Gastrocnemius medialis (tissue), 4 donors: ENCODE measurements around the gene DSP. TPM values are rescaled to one million over a fixed set of nuclear protein-coding genes. Genes with fewer than 3 reads are reported as not detected.

Experiments
- ATAC-seq, 2 donors: fragments of 150-250 bp; one replicate each; pipeline ENCODE4 v1.9.1; 2016
- DNase-seq, 2 donors: peaks; one replicate each; pipeline ENCODE4 v3.0.0-alpha.2; 2019
- H3K27ac ChIP-seq, 4 donors: fragments of 200-600 bp; sonication (generic); 1 replicate in 1 of 4; 2 replicates in 3 of 4; pipeline ENCODE4 v1.5.1; 2016 to 2018; ENCODE audit warnings: mild to moderate bottlenecking in 2 of 4, moderate library complexity in 1 of 4
- H3K27me3 ChIP-seq, 3 donors: fragments of 200-600 bp; sonication (generic) in 2 of 3; 1 replicate in 1 of 3; 2 replicates in 2 of 3; pipeline versions ENCODE4 v1.5.1 to v1.6.0; 2016 to 2019; ENCODE audit warnings: mild to moderate bottlenecking in 1 of 3, moderate library complexity in 1 of 3
- H3K36me3 ChIP-seq, 2 donors: fragments of 200-600 bp; sonication (generic) in 1 of 2; one replicate each; pipeline ENCODE4 v1.5.1; 2017 to 2018
- H3K4me1 ChIP-seq, 2 donors: fragments of 200-600 bp; sonication (generic) in 1 of 2; one replicate each; pipeline ENCODE4 v1.5.1; 2016 to 2017; ENCODE audit warnings: mild to moderate bottlenecking in 2 of 2
- H3K4me3 ChIP-seq, 4 donors: fragments of 200-600 bp; sonication (generic) in 3 of 4; 1 replicate in 1 of 4; 2 replicates in 3 of 4; pipeline ENCODE4 v1.5.1; 2016 to 2019; ENCODE audit warnings: mild to moderate bottlenecking in 2 of 4
- H3K9me3 ChIP-seq, 3 donors: fragments of 200-600 bp; sonication (generic) in 2 of 3; 1 replicate in 1 of 3; 2 replicates in 2 of 3; pipeline ENCODE4 v1.5.1; 2016 to 2019
- POLR2A ChIP-seq, 2 donors: fragments of 450-650 bp; IDR thresholded peaks; one replicate each; pipeline ENCODE4 v1.6.1; 2017; ENCODE audit warnings: antibody characterized with exemption in 2 of 2, mild to moderate bottlenecking in 2 of 2, moderate library complexity in 2 of 2
- in situ Hi-C, 4 donors: fragments of 200-750 bp; cut with MboI; loops; one replicate each; pipeline versions ENCODE4 v1.15.0 to v1.8.0; 2017; ENCODE audit warnings: low sequenced_read_pairs in 4 of 4
- intact Hi-C: fragments of 100-400 bp; cut with DNase I; formaldehyde crosslinking; loops from one replicate; pipeline ENCODE4 v1.15.1; 2023; ENCODE audit warnings: low total_unique reads
- total RNA-seq, 4 donors: library from RNA; depleted of rRNA; stranded (reverse); fragments of >200 nt; gene quantifications; one replicate each; pipeline versions ENCODE4 v1.1.0 to v1.2.3, GENCODE V29; 2016
- TF ChIP-seq, protein P1 (sequence below), 5 experiments: fragments of 450-650 bp in 3 of 5; fragments of 200-600 bp in 2 of 5; sonication (generic) in 2 of 5; IDR thresholded peaks in 4 of 5; conservative IDR thresholded peaks in 1 of 5; 1 replicate in 4 of 5; 2 replicates in 1 of 5; pipeline ENCODE4 v1.5.1; 2016 to 2019; ENCODE audit warnings: antibody characterized with exemption in 5 of 5, mild to moderate bottlenecking in 3 of 5, moderate library complexity in 3 of 5

The DSP gene
- total RNA-seq, 4 donors from 2014 or later: 0.31 to 1.1 (median 0.65) TPM

DNA sequence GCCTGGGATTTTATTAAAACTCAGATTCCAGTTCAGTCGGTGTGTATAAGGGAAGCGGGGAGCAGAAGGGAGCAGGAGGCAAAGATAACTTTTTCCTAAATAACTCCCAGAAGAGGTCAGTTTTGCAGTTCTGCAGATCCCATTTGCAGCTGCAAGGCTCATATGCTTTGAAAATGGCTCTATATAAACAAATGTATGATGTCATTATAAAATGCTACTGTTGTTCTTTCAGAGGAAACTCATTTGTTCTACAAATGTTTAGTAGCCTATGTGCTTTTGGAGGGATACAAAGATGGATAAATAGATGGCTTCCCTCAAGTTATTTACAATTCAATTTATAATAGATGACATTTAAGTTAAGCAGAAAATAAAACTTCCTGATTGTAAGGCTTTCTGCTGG is 29.2 kb upstream of the DSP start:
- no peak for ATAC-seq
- in situ Hi-C loops: no loop called here

DNA sequence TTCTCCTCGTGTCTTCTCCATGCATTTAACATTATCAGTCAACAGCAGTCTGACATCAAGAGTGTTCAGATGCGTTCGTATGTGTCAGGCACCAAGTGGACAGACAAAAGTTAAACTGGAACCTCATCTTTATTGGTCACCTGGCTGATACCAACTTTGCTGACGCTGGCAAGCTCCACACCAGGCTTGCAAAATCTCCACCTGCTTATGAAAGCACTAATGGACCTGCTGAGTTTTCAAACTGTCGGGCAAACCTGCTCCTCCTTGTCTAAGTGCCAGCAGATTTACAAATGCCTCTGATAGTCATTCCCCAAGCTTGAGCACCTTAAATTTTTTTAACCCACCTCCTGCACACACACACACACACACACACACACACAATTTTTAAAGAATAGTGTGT is 27.9 kb upstream of the DSP start:
- in situ Hi-C loops (no loop called here), intact Hi-C loops (no loop called here)
- Histone ChIP-seq H3K27ac (no peak overlapping the region), H3K36me3 (no peaks in the 10 kb centered on the region), H3K4me1 (no peaks in the 10 kb centered on the region), H3K9me3 (no peaks in the 10 kb centered on the region), H3K4me3 (no peak overlapping the region), H3K27me3 (no peaks in the 10 kb centered on the region)
- TF ChIP-seq, protein P1, sequence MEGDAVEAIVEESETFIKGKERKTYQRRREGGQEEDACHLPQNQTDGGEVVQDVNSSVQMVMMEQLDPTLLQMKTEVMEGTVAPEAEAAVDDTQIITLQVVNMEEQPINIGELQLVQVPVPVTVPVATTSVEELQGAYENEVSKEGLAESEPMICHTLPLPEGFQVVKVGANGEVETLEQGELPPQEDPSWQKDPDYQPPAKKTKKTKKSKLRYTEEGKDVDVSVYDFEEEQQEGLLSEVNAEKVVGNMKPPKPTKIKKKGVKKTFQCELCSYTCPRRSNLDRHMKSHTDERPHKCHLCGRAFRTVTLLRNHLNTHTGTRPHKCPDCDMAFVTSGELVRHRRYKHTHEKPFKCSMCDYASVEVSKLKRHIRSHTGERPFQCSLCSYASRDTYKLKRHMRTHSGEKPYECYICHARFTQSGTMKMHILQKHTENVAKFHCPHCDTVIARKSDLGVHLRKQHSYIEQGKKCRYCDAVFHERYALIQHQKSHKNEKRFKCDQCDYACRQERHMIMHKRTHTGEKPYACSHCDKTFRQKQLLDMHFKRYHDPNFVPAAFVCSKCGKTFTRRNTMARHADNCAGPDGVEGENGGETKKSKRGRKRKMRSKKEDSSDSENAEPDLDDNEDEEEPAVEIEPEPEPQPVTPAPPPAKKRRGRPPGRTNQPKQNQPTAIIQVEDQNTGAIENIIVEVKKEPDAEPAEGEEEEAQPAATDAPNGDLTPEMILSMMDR (IDR thresholded peaks at IDR 0.05 in 4 of 5, conservative IDR thresholded peaks at IDR 0.05 in 1 of 5): no peak
- TF ChIP-seq POLR2A (IDR thresholded peaks at IDR 0.05): no peak
- DNase-seq: no peak
- no peak for ATAC-seq

More for the DNA sequence above, 29.2 kb upstream of the DSP start:
- Histone ChIP-seq H3K4me3 (no peak overlapping the region), H3K36me3 (no peaks in the 10 kb centered on the region), H3K27me3 (no peaks in the 10 kb centered on the region), H3K9me3 (no peaks in the 10 kb centered on the region), H3K27ac (no peak overlapping the region), H3K4me1 (no peaks in the 10 kb centered on the region)
- no peak for DNase-seq
- intact Hi-C loops: no loop called here
- TF ChIP-seq, protein P1 (IDR thresholded peaks at IDR 0.05 in 4 of 5, conservative IDR thresholded peaks at IDR 0.05 in 1 of 5): no peak
- no peak for TF ChIP-seq POLR2A (IDR thresholded peaks at IDR 0.05)

DNA sequence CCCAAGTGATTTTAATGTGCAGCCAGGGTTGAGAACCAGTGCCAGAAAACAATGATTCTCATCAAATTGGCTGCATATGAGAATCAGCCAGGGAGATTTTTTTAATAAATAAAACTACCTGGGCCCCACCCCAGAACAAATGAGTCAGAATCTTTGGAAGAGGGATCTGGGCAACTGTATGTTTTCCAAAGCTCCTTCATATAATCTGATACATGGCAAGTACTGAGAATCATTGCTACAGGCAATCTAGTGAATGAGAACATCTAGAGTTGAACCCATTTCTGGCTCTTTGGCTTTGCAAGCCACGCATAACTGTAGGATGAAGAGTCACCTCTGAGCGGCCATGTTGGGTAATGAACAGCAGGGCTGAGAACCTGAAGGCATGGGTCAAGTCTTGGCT is 26.1 kb upstream of the DSP start:
- Histone ChIP-seq H3K36me3 (no peaks in the 10 kb centered on the region), H3K9me3 (no peaks in the 10 kb centered on the region), H3K27ac (no peak overlapping the region), H3K27me3 (no peaks in the 10 kb centered on the region), H3K4me3 (no peak overlapping the region), H3K4me1 (no peaks in the 10 kb centered on the region)
- intact Hi-C loops: no loop called here
- no peak for ATAC-seq
- no peak for DNase-seq
- in situ Hi-C loops: no loop called here
- TF ChIP-seq, protein P1 (IDR thresholded peaks at IDR 0.05 in 4 of 5, conservative IDR thresholded peaks at IDR 0.05 in 1 of 5): no peak
- no peak for TF ChIP-seq POLR2A (IDR thresholded peaks at IDR 0.05)

DNA sequence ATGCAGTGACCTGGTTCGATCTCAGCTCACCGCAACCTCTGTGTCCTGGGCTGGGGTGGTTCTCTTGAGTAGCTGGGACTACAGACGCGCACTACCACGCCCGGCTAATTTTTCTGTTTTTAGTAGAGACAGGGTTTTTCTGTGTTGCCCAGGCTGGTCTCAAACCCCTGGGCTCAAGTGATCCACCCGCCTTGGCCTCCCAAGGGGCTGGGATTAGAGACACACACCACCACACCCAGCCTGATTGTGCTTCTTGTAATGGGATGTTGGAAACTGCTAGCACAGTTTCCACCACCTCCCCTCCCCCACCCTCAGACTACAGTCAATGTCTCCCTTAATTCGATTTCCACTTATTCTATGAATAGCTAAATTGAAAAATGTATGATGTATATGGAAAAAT is 22.6 kb upstream of the DSP start:
- Histone ChIP-seq H3K36me3 (no peaks in the 10 kb centered on the region), H3K9me3 (no peaks in the 10 kb centered on the region), H3K4me3 (no peak overlapping the region), H3K27me3 (no peaks in the 10 kb centered on the region), H3K4me1 (no peaks in the 10 kb centered on the region), H3K27ac (no peak overlapping the region)
- ATAC-seq (no peak), DNase-seq (no peak)
- in situ Hi-C loops (no loop called here), intact Hi-C loops (no loop called here)
- TF ChIP-seq, protein P1 (IDR thresholded peaks at IDR 0.05 in 4 of 5, conservative IDR thresholded peaks at IDR 0.05 in 1 of 5): no peak

DNA sequence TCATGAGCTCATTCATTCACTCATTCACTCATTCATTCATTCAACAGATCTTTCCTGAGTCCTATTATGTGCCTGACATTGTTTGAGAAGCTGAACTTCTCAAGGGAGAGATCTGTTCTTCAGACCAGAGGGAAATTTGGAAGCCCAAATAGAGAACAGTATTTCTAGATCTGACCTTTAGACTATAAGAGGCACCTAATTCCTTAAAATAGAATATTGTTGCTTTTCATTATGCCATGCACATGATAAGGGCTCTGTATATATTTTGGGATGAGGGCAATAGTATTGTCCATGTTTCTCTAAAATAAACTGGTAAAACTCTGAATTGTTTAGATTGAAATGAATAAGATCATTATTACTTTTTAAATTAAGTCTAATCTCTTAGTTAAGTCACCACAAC is 18.6 kb upstream of the DSP start:
- intact Hi-C loops (no loop called here), in situ Hi-C loops (no loop called here)
- Histone ChIP-seq H3K4me1 (no peaks in the 10 kb centered on the region), H3K27ac (no peak overlapping the region), H3K4me3 (no peak overlapping the region), H3K9me3 (no peaks in the 10 kb centered on the region), H3K27me3 (peaks cover 0 to 7% (median 0%) of the 10 kb centered on the region in 3 donors), H3K36me3 (no peaks in the 10 kb centered on the region)
- ATAC-seq (no peak), DNase-seq (no peak)
- TF ChIP-seq, protein P1 (IDR thresholded peaks at IDR 0.05 in 4 of 5, conservative IDR thresholded peaks at IDR 0.05 in 1 of 5): no peak
- TF ChIP-seq POLR2A (IDR thresholded peaks at IDR 0.05): no peak
